Upper lobe of left lung (tissue), 6 donors: Measurements from ENCODE around the gene UBE4B. TPM values are rescaled to one million over a fixed set of nuclear protein-coding genes. Genes with fewer than 3 reads are reported as not detected.

Experiments used
- ATAC-seq, 2 donors: fragments of 200-7000 bp; cut with Tn5 transposase; one replicate each; pipeline ENCODE4 v1.9.1; 2022; ENCODE audit warnings: mild to moderate bottlenecking in 2 of 2, moderate library complexity in 2 of 2; ENCODE audit not compliant: low FRiP score in 2 of 2
- DNase-seq, 2 donors: peaks; one replicate each; pipeline ENCODE4 v3.0.0-alpha.2; 2019 to 2020
- H3K27ac ChIP-seq, 4 donors: fragments of 200-600 bp; sonication (generic); one replicate each; pipeline ENCODE4 v1.5.1; 2016 to 2019
- H3K27me3 ChIP-seq, 4 donors: fragments of 200-600 bp; sonication (generic); one replicate each; pipeline ENCODE4 v1.5.1; 2017 to 2019
- H3K36me3 ChIP-seq, 4 donors: fragments of 200-600 bp; sonication (generic); one replicate each; pipeline ENCODE4 v1.5.1; 2016 to 2019
- H3K4me1 ChIP-seq, 4 donors: fragments of 200-600 bp; sonication (generic); one replicate each; pipeline ENCODE4 v1.5.1; 2018 to 2019
- H3K4me3 ChIP-seq, 4 donors: fragments of 200-600 bp; sonication (generic); one replicate each; pipeline ENCODE4 v1.5.1; 2017 to 2019; ENCODE audit warnings: mild to moderate bottlenecking in 2 of 4, moderate library complexity in 1 of 4
- H3K9me3 ChIP-seq, 4 donors: fragments of 200-600 bp; sonication (generic); one replicate each; pipeline ENCODE4 v1.5.1; 2018 to 2019
- EP300 ChIP-seq, 4 donors: sonication (generic); formaldehyde crosslinking; IDR thresholded peaks; one replicate each; pipeline ENCODE4 v1.5.1; 2017; ENCODE audit warnings: antibody characterized with exemption in 4 of 4, control low read depth in 2 of 4
- POLR2A ChIP-seq, 4 donors: fragments of 450-650 bp; IDR thresholded peaks; one replicate each; pipeline ENCODE4 v1.5.1; 2016 to 2017; ENCODE audit warnings: antibody characterized with exemption in 4 of 4, mild to moderate bottlenecking in 2 of 4
- POLR2AphosphoS5 ChIP-seq, 2 donors: sonication (generic); formaldehyde crosslinking; IDR thresholded peaks; one replicate each; pipeline ENCODE4 v1.5.1; 2017; ENCODE audit warnings: antibody characterized with exemption in 2 of 2
- WGBS, 2 donors: methylation state at CpG; one replicate each; pipeline ENCODE4 v1.1.5; 2017 to 2018; 5-methylcytosine and 5-hydroxymethylcytosine counted together
- total RNA-seq, 6 donors: library from RNA; depleted of rRNA in 4 of 6; stranded (reverse); fragments of >200 nt in 4 of 6; gene quantifications; one replicate each; pipeline versions ENCODE4 v1.1.0 to v1.2.1, GENCODE V29; 2016 to 2021
- TF ChIP-seq, protein P1 (sequence below), 6 experiments: fragments of 450-650 bp in 4 of 6; fragments of 200-600 bp in 2 of 6; sonication (generic) in 2 of 6; IDR thresholded peaks; one replicate each; pipeline ENCODE4 v1.5.1; 2016 to 2019; ENCODE audit warnings: antibody characterized with exemption in 6 of 6
- donor health status: DM: no; HTN: no; CAD: no; lungs with moderate emphysema.
- donor health status: DM: no; HTN: yes; CAD: no; lungs with severe emphysema.

UBE4B gene
- total RNA-seq, 6 donors from 2014 or later = 24.5 to 83.8 (median 42.8) TPM

DNA sequence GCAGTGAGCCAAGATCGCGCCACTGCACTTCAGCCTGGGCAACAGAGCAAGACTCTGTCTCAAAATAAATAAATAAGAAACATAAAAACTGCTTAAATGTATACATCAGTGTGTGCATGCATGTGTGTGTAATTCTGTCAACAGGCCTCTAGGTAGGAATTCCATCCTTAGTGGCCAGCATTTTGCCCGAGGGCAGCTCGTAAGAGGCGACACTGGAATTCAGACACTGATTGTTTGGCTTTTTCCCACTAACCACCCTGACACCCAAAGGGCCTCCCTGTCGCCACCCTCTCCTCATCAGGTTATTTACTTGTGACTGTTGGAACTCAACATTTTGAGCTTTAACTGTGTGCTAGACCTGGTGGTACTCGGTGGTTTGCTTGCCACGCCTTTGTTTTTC is 113.6 kb downstream of the UBE4B start:
- ATAC-seq (no peak), DNase-seq (no peak)
- H3K27me3 ChIP-seq = no peaks in the 10 kb centered on the region
- H3K4me3 ChIP-seq = no peak overlapping the region
- 92 to 94% methylated on average over 8 of the region's 8 CpGs for WGBS, 2 donors
- no peaks in the 10 kb centered on the region for H3K9me3 ChIP-seq
- TF ChIP-seq POLR2AphosphoS5 (IDR thresholded peaks at IDR 0.05) = no peak
- no peak overlapping the region for H3K27ac ChIP-seq
- peaks cover 0 to 62% (median 12%) of the 10 kb centered on the region in 4 donors for H3K36me3 ChIP-seq
- H3K4me1 ChIP-seq = no peaks in the 10 kb centered on the region

DNA sequence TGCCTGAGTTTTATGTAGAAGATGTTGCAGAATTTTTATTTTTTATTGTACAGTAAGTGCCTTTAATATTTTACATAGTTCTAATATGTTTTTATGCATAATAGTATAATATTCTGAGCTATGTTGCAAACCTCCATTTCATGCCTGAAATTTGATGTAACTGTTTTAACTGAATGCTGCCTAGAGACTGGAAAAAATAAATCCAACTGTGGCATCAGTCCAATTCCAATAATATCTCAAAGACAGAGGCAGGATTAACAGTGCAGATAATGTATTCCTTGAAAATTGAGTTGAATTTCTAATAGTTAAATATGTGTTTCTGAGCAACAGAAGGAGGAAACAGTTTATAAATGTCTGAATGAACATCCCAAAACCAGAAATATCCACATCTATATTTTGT is 116.5 kb downstream of the UBE4B start:
- peaks cover 0 to 59% (median 15%) of the 10 kb centered on the region in 4 donors for H3K36me3 ChIP-seq
- no peak for DNase-seq
- H3K27ac ChIP-seq = no peak overlapping the region
- H3K27me3 ChIP-seq = no peaks in the 10 kb centered on the region
- no peaks in the 10 kb centered on the region for H3K4me1 ChIP-seq
- no peak overlapping the region for H3K4me3 ChIP-seq
- no peaks in the 10 kb centered on the region for H3K9me3 ChIP-seq
- TF ChIP-seq, protein P1, sequence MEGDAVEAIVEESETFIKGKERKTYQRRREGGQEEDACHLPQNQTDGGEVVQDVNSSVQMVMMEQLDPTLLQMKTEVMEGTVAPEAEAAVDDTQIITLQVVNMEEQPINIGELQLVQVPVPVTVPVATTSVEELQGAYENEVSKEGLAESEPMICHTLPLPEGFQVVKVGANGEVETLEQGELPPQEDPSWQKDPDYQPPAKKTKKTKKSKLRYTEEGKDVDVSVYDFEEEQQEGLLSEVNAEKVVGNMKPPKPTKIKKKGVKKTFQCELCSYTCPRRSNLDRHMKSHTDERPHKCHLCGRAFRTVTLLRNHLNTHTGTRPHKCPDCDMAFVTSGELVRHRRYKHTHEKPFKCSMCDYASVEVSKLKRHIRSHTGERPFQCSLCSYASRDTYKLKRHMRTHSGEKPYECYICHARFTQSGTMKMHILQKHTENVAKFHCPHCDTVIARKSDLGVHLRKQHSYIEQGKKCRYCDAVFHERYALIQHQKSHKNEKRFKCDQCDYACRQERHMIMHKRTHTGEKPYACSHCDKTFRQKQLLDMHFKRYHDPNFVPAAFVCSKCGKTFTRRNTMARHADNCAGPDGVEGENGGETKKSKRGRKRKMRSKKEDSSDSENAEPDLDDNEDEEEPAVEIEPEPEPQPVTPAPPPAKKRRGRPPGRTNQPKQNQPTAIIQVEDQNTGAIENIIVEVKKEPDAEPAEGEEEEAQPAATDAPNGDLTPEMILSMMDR (IDR thresholded peaks at IDR 0.05) = no peak
- TF ChIP-seq EP300 (IDR thresholded peaks at IDR 0.05) (no peak), POLR2A (IDR thresholded peaks at IDR 0.05) (no peak), POLR2AphosphoS5 (IDR thresholded peaks at IDR 0.05) (no peak)
- ATAC-seq = no peak

DNA sequence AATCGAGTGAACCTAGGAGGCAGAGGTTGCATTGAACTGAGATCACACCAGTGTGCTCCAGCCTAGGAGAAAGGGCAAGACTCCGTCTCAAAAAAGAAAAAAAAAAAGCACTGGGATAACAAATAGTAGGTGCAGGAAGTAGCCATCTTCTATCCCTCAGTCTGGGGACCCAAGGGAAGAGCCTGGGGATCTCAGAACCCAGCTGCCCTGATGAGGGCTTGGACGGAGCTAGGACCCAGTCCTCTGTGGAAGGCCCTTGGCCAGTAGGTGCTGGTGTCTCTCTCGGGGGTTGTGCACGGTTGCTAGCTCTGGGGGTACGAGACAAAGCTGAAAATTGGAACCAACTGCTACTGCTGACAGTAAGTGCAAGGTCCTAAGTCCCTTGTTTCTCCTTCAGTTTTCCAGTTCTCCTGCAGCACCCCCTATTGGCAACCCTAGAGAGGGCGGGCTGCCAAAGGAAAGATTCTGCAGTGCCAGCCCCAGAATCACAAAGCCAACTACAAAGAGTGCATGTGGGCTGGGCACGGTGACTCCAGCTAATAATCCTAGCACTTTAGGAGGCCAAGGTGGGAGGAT is 120.0 kb downstream of the UBE4B start:
- no peak overlapping the region for H3K4me3 ChIP-seq
- no peaks in the 10 kb centered on the region for H3K27me3 ChIP-seq
- DNase-seq (peak in 1 of 2 donors; percentile 27), ATAC-seq (peak; percentile 37 to 45)
- H3K27ac ChIP-seq = no peak overlapping the region
- WGBS, 2 donors = 90 to 98% methylated on average over 7 of the region's 8 CpGs
- TF ChIP-seq, protein P1 (IDR thresholded peaks at IDR 0.05) = peak in 4 of 6 experiments; percentile 25 to 43 (median 39)
- no peak for TF ChIP-seq EP300 (IDR thresholded peaks at IDR 0.05)
- no peaks in the 10 kb centered on the region for H3K4me1 ChIP-seq
- H3K9me3 ChIP-seq = no peaks in the 10 kb centered on the region
- peaks cover 0 to 50% (median 10%) of the 10 kb centered on the region in 4 donors for H3K36me3 ChIP-seq

DNA sequence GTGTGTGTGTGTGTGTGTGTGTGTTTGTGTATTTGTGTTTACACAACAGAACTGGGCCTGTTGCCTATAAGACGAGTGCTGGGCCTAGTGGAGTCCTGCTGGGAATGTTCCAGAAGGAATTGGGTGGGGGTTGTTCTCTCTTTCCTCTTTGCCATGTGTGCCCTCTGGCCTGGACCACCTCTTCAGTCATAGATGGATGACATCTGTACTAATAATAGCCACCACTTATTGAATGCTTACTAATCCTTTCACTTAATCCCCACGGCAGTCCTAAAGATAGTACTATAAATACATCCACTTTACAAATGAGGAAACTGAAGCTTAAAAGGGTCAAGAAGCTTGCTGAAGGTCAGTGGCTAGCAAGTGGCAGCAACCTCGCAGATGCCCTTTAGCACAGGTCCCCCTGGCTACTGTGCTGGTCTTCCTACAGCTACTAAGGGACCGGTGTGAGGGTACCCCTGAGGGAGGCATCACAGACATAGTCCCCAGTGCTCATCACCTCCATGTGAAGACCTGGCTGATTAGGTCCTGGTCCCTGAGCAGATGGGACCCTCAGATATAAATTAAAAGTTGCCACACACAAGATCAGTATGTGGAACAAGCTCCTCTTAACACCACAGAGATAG is 122.4 kb downstream of the UBE4B start:
- DNase-seq (no peak), ATAC-seq (no peak)
- Histone ChIP-seq H3K4me3 (no peak overlapping the region), H3K27me3 (no peaks in the 10 kb centered on the region), H3K36me3 (peaks cover 4 to 59% (median 19%) of the 10 kb centered on the region in 4 donors), H3K4me1 (no peaks in the 10 kb centered on the region), H3K9me3 (no peaks in the 10 kb centered on the region), H3K27ac (peak overlapping the region in 1 of 4 donors; percentile 26)
- 52 to 57% methylated on average over 4 of the region's 4 CpGs for WGBS, 2 donors
- TF ChIP-seq POLR2A (IDR thresholded peaks at IDR 0.05) = no peak
- TF ChIP-seq, protein P1 (IDR thresholded peaks at IDR 0.05) = no peak
- TF ChIP-seq EP300 (IDR thresholded peaks at IDR 0.05) = no peak
- TF ChIP-seq POLR2AphosphoS5 (IDR thresholded peaks at IDR 0.05) = no peak

DNA sequence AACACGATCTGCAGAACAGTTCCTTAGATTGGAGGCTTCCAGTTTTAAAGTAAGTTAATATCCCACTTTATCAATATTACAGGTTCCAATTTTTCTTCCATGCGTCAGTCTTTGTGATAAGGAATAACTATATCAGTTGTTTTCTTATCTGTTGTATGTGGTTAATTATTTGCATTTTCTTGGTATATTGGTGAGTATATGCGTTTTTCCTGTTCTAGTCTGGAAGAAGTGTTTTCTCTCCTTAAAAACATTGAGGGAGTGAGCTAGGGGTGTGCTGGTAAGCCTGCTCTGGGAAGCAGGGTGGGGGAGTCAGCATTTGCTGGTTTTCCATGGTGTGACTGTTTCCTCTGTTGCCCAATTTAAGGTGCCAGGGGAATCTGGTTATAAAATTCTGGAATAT is 127.4 kb downstream of the UBE4B start:
- no peak overlapping the region for H3K27ac ChIP-seq
- H3K4me3 ChIP-seq = no peak overlapping the region
- H3K36me3 ChIP-seq = peaks cover 14 to 82% (median 38%) of the 10 kb centered on the region in 4 donors
- 81 to 92% methylated on average over 3 of the region's 3 CpGs for WGBS, 2 donors
- H3K4me1 ChIP-seq = no peaks in the 10 kb centered on the region
- TF ChIP-seq POLR2A (IDR thresholded peaks at IDR 0.05) = no peak
- TF ChIP-seq, protein P1 (IDR thresholded peaks at IDR 0.05) = no peak
- no peak for TF ChIP-seq EP300 (IDR thresholded peaks at IDR 0.05)
- no peak for TF ChIP-seq POLR2AphosphoS5 (IDR thresholded peaks at IDR 0.05)
- H3K9me3 ChIP-seq = no peaks in the 10 kb centered on the region
- ATAC-seq (no peak), DNase-seq (no peak)
- no peaks in the 10 kb centered on the region for H3K27me3 ChIP-seq
